ENCODE results near the gene NME5. TPM values are rescaled to one million over a fixed set of nuclear protein-coding genes. Genes with fewer than 3 reads are reported as not detected.

The NME5 gene
- total RNA-seq, 1 donor, result 6.5 TPM

DNA sequence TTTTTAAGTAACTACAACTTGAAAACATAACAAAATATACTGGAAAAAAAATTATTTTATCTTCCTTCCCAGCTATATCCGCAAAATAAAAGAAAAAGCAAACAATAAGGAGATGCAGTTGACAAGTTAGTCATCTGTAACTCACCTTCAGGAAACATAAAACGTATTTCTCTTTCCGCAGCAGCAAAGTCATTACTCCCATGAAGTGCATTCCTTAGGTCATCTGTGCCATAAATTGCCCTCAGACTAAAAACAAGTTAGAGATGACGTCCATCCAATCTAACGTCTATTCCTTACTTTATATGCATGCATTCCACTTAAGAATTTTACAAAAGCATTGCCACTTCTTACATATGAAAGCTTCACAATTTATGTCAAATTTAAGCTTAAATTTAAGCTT is 10.9 kb downstream of the NME5 start:
- Histone ChIP-seq H3K36me3 (ENCODE audit: insufficient read depth, low read length) (no peaks in the 10 kb centered on the region), H3K27ac (ENCODE audit: low read depth, low read length) (no peak overlapping the region), H4K20me1 (ENCODE audit: insufficient read depth, low read length) (no peaks in the 10 kb centered on the region), H3K27me3 (ENCODE audit: insufficient read depth, low read length) (no peaks in the 10 kb centered on the region), H3K4me1 (ENCODE audit: insufficient read depth, low read length) (no peaks in the 10 kb centered on the region), H3K79me2 (ENCODE audit: insufficient read depth, low read length) (no peaks in the 10 kb centered on the region), H3K9me3 (ENCODE audit: low read depth, low read length) (no peaks in the 10 kb centered on the region), H3K4me3 (ENCODE audit: insufficient read depth, low read length) (no peak overlapping the region), H3K4me2 (ENCODE audit: insufficient read depth, low read length) (no peak overlapping the region), H2AFZ (ENCODE audit: low read length) (no peak overlapping the region)
- no peak for DNase-seq (ENCODE audit: insufficient read length, low spot score, missing footprints)
- TF ChIP-seq, protein P1, sequence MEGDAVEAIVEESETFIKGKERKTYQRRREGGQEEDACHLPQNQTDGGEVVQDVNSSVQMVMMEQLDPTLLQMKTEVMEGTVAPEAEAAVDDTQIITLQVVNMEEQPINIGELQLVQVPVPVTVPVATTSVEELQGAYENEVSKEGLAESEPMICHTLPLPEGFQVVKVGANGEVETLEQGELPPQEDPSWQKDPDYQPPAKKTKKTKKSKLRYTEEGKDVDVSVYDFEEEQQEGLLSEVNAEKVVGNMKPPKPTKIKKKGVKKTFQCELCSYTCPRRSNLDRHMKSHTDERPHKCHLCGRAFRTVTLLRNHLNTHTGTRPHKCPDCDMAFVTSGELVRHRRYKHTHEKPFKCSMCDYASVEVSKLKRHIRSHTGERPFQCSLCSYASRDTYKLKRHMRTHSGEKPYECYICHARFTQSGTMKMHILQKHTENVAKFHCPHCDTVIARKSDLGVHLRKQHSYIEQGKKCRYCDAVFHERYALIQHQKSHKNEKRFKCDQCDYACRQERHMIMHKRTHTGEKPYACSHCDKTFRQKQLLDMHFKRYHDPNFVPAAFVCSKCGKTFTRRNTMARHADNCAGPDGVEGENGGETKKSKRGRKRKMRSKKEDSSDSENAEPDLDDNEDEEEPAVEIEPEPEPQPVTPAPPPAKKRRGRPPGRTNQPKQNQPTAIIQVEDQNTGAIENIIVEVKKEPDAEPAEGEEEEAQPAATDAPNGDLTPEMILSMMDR (IDR thresholded peaks at IDR 0.05; ENCODE audit: extremely low read depth, low read depth, low read length), result no peak

DNA sequence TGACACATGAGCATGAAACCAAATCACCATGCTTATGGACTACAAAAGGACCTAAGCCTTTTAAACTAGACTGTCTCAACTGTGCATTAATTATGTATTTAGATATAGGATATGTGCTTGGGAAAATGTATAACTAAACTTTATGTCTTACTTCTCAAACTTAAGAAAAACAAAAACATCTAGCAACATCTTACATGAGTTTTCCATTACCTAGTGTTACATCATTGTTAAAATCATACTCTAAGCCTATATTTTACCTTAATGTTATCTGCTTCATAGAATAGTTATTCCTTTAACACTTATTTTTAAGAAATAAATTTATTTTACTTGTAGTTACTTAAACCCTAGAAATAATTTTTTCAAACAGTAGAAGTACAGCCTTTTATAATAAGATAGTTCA is 24.0 kb downstream of the NME5 start:
- Histone ChIP-seq H3K36me3 (ENCODE audit: insufficient read depth, low read length) (no peaks in the 10 kb centered on the region), H4K20me1 (ENCODE audit: insufficient read depth, low read length) (no peaks in the 10 kb centered on the region), H3K79me2 (ENCODE audit: insufficient read depth, low read length) (no peaks in the 10 kb centered on the region), H3K4me3 (ENCODE audit: insufficient read depth, low read length) (no peak overlapping the region), H2AFZ (ENCODE audit: low read length) (no peak overlapping the region), H3K9me3 (ENCODE audit: low read depth, low read length) (no peaks in the 10 kb centered on the region), H3K27ac (ENCODE audit: low read depth, low read length) (no peak overlapping the region), H3K4me2 (ENCODE audit: insufficient read depth, low read length) (no peak overlapping the region), H3K27me3 (ENCODE audit: insufficient read depth, low read length) (peaks cover 5% of the 10 kb centered on the region), H3K4me1 (ENCODE audit: insufficient read depth, low read length) (no peaks in the 10 kb centered on the region)
- TF ChIP-seq, protein P1 (IDR thresholded peaks at IDR 0.05; ENCODE audit: extremely low read depth, low read depth, low read length), result no peak
- DNase-seq (ENCODE audit: insufficient read length, low spot score, missing footprints), result no peak

DNA sequence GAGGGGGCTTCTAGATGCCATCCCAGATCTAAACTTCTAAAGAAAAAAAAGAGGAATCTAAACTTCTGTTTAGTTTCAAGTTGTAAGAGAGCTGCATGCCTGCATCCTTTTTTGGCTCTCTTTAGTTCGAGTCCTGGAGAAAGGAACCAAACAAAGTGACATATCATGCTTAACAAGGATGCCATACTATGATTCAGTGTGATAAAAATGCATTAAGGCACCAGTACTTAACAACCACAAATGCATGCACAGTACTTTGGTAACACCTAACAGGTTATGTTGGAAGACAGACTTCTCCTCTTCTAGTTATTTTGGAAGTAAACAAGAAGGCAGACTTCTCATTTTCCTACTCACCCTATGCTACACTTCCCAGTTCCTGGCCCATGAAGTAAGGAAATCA is 27.3 kb downstream of the NME5 start:
- H3K4me1 ChIP-seq (ENCODE audit: insufficient read depth, low read length), result no peaks in the 10 kb centered on the region
- no peak overlapping the region for H2AFZ ChIP-seq (ENCODE audit: low read length)
- H3K79me2 ChIP-seq (ENCODE audit: insufficient read depth, low read length), result no peaks in the 10 kb centered on the region
- no peaks in the 10 kb centered on the region for H3K9me3 ChIP-seq (ENCODE audit: low read depth, low read length)
- no peak overlapping the region for H3K27ac ChIP-seq (ENCODE audit: low read depth, low read length)
- H3K4me2 ChIP-seq (ENCODE audit: insufficient read depth, low read length), result no peak overlapping the region
- no peak overlapping the region for H3K4me3 ChIP-seq (ENCODE audit: insufficient read depth, low read length)
- H3K36me3 ChIP-seq (ENCODE audit: insufficient read depth, low read length), result no peaks in the 10 kb centered on the region
- no peaks in the 10 kb centered on the region for H4K20me1 ChIP-seq (ENCODE audit: insufficient read depth, low read length)
- peaks cover 6% of the 10 kb centered on the region for H3K27me3 ChIP-seq (ENCODE audit: insufficient read depth, low read length)
- DNase-seq (ENCODE audit: insufficient read length, low spot score, missing footprints), result no peak
- TF ChIP-seq, protein P1 (IDR thresholded peaks at IDR 0.05; ENCODE audit: extremely low read depth, low read depth, low read length), result no peak

DNA sequence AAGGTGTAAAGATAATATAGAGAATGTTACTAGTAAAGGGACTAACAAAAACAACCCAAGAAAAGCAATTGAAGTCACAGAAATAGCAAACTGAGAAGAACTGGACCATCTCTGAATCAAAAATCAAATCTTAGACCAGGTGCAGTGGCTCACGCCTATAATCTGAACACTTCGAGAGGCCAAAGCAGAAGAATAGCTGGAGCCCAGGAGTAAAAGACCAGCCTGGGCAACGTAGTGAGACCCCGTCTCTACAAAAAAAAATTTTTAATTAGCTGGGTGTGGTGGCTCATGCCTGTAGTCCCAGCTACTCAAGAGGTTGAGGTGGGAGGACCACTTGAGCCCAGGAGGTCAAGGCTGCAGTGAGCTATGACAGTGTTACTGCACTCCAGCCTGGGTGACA is 28.0 kb downstream of the NME5 start:
- Histone ChIP-seq H4K20me1 (ENCODE audit: insufficient read depth, low read length) (no peaks in the 10 kb centered on the region), H2AFZ (ENCODE audit: low read length) (no peak overlapping the region), H3K4me2 (ENCODE audit: insufficient read depth, low read length) (no peak overlapping the region), H3K4me1 (ENCODE audit: insufficient read depth, low read length) (no peaks in the 10 kb centered on the region), H3K36me3 (ENCODE audit: insufficient read depth, low read length) (no peaks in the 10 kb centered on the region), H3K27ac (ENCODE audit: low read depth, low read length) (no peak overlapping the region), H3K9me3 (ENCODE audit: low read depth, low read length) (no peaks in the 10 kb centered on the region), H3K79me2 (ENCODE audit: insufficient read depth, low read length) (no peaks in the 10 kb centered on the region), H3K27me3 (ENCODE audit: insufficient read depth, low read length) (peaks cover 6% of the 10 kb centered on the region), H3K4me3 (ENCODE audit: insufficient read depth, low read length) (no peak overlapping the region)
- TF ChIP-seq, protein P1 (IDR thresholded peaks at IDR 0.05; ENCODE audit: extremely low read depth, low read depth, low read length), result no peak
- DNase-seq (ENCODE audit: insufficient read length, low spot score, missing footprints), result no peak
